Measurements from ENCODE around the gene CRYL1.

Gene CRYL1

DNA sequence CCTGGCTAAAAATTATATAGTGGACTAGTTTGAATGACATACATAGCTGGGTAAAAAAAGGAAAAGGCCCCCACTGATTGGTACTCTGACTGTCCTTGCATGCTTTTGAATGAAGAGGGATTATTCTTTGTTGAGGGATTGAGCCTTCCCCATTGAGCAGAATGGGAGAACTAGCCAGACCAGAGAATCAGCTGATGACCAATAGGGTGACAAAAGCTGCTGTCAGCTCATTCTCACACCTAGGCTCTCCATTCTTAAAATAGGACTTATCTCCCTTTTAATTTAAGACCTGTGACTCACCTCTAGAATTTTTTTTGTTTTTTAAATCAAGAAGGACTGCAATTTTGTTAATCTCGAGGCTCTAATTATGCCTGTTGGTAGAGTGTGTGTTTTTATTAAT, 79.3 kb downstream of the CRYL1 start:
- TF ChIP-seq REST (IDR thresholded peaks at IDR 0.05; ENCODE audit: insufficient read depth in 1 of 2, low read depth in 2 of 2, low read length in 2 of 2) (no peak), FOXP2 (optimal IDR thresholded peaks at IDR 0.05; ENCODE audit: borderline replicate concordance, extremely low read depth, extremely low read length, insufficient read depth) (no peak), TAF1 (IDR thresholded peaks at IDR 0.05; ENCODE audit: borderline replicate concordance, insufficient read depth, low read length) (no peak), POLR2AphosphoS5 (IDR thresholded peaks at IDR 0.05; ENCODE audit: low read depth, low read length) (no peak), SIN3A (IDR thresholded peaks at IDR 0.05; ENCODE audit: borderline replicate concordance, insufficient read depth, low read length) (no peak)

DNA sequence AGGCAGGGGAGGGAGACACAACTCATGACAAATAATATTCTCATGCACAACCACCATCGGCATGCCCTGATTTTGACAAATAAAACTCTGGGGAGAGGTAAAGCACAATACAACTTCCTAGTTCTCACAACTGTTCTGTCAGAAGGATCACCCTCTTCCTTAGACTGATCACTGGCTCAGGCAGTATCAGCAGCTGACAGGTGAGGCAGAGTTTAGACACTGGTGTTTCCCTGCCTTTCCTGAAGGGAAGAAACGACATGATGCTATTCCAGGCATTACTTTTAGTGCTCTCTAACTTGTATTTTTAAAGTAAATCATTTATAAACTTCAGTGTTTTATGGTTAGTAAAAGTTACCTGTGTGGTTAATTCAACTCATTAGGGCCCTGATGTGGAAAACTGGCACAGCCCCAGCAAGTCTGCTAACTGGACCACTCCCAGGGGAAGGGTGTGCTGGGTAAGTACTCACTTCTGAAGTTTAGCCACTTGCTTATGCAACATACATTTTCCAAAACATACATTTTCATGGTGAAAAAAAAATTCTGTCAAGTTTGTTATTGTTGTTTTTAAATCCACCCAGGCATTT, 82.8 kb downstream of the CRYL1 start:
- TF ChIP-seq POLR2AphosphoS5 (IDR thresholded peaks at IDR 0.05; ENCODE audit: low read depth, low read length), result no peak
- TF ChIP-seq REST (IDR thresholded peaks at IDR 0.05; ENCODE audit: insufficient read depth in 1 of 2, low read depth in 2 of 2, low read length in 2 of 2), result no peak
- TF ChIP-seq SIN3A (IDR thresholded peaks at IDR 0.05; ENCODE audit: borderline replicate concordance, insufficient read depth, low read length), result no peak
- no peak for TF ChIP-seq FOXP2 (optimal IDR thresholded peaks at IDR 0.05; ENCODE audit: borderline replicate concordance, extremely low read depth, extremely low read length, insufficient read depth)
- TF ChIP-seq TAF1 (IDR thresholded peaks at IDR 0.05; ENCODE audit: borderline replicate concordance, insufficient read depth, low read length), result no peak

GRCh38 chr13:20442375-20442774, 83.3 kb downstream of the CRYL1 start:
- TF ChIP-seq FOXP2 (optimal IDR thresholded peaks at IDR 0.05; ENCODE audit: borderline replicate concordance, extremely low read depth, extremely low read length, insufficient read depth) (no peak), POLR2AphosphoS5 (IDR thresholded peaks at IDR 0.05; ENCODE audit: low read depth, low read length) (no peak), SIN3A (IDR thresholded peaks at IDR 0.05; ENCODE audit: borderline replicate concordance, insufficient read depth, low read length) (no peak)

DNA sequence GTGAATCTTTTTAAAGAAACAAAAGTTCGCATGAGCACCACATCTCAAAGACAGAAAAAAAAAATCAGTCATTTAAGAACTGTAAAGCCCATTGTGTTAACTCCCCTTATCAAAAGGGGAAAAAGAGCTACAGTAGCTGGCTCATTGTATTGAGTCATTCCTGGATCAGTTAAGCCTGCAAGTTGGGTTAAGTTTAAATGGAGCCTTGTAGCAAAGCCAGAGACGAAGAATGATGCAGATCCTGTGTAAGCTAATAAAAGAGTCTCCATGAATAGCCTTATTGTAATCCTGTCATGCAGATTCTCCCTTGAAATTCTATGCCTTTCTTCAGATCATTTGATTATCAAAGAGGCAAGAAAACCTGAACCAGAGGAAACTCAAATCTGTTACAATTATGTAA, 83.8 kb downstream of the CRYL1 start:
- no peak for TF ChIP-seq FOXP2 (optimal IDR thresholded peaks at IDR 0.05; ENCODE audit: borderline replicate concordance, extremely low read depth, extremely low read length, insufficient read depth)
- no peak for TF ChIP-seq REST (IDR thresholded peaks at IDR 0.05; ENCODE audit: insufficient read depth in 1 of 2, low read depth in 2 of 2, low read length in 2 of 2)
- no peak for TF ChIP-seq POLR2AphosphoS5 (IDR thresholded peaks at IDR 0.05; ENCODE audit: low read depth, low read length)
- TF ChIP-seq SIN3A (IDR thresholded peaks at IDR 0.05; ENCODE audit: borderline replicate concordance, insufficient read depth, low read length), result no peak
- no peak for TF ChIP-seq TAF1 (IDR thresholded peaks at IDR 0.05; ENCODE audit: borderline replicate concordance, insufficient read depth, low read length)

- no peak for TF ChIP-seq SIN3A (IDR thresholded peaks at IDR 0.05; ENCODE audit: borderline replicate concordance, insufficient read depth, low read length)
- no peak for TF ChIP-seq REST (IDR thresholded peaks at IDR 0.05; ENCODE audit: insufficient read depth in 1 of 2, low read depth in 2 of 2, low read length in 2 of 2)
- no peak for TF ChIP-seq POLR2AphosphoS5 (IDR thresholded peaks at IDR 0.05; ENCODE audit: low read depth, low read length)
- no peak for TF ChIP-seq TAF1 (IDR thresholded peaks at IDR 0.05; ENCODE audit: borderline replicate concordance, insufficient read depth, low read length)
- no peak for TF ChIP-seq FOXP2 (optimal IDR thresholded peaks at IDR 0.05; ENCODE audit: borderline replicate concordance, extremely low read depth, extremely low read length, insufficient read depth)
Observed at GRCh38 chr13:20441056-20441455, 84.6 kb downstream of the CRYL1 start.
